SU-DHL-6 (cell line): ENCODE results near the gene TNS1.

Experiments
- H2AFZ ChIP-seq: fragments of 200-600 bp; sonication (generic); 2 replicates; pipeline ENCODE4 v1.6.1; 2014; ENCODE audit warnings: low read depth, mild to moderate bottlenecking, moderate library complexity, mixed read lengths, antibody characterized with exemption, low read length; ENCODE audit not compliant: severe bottlenecking
- H3F3A ChIP-seq: fragments of 200-600 bp; shearing (Covaris generic); 2 replicates; pipeline ENCODE4 v1.6.0; 2016; ENCODE audit warnings: antibody characterized with exemption, mild to moderate bottlenecking; ENCODE audit not compliant: insufficient read depth
- H3K27ac ChIP-seq: fragments of 200-600 bp; sonication (generic); 2 replicates; pipeline ENCODE4 v1.5.1; 2016; ENCODE audit warnings: low read depth, mild to moderate bottlenecking, low read length, moderate library complexity, mixed read lengths
- H3K27me3 ChIP-seq: fragments of 200-600 bp; sonication (generic), shearing (Covaris generic); 2 replicates; pipeline ENCODE4 v1.6.0; 2014; ENCODE audit warnings: mild to moderate bottlenecking, low read length
- H3K36me3 ChIP-seq: fragments of 200-600 bp; sonication (generic); 2 replicates; pipeline ENCODE4 v1.6.1; 2014; ENCODE audit warnings: mild to moderate bottlenecking, low read length, mixed read lengths
- H3K4me2 ChIP-seq: fragments of 300-600, 200-600 bp; shearing (Covaris generic), sonication (generic); 2 replicates; pipeline ENCODE4 v1.6.0; 2014; ENCODE audit warnings: low read length, low read depth, mild to moderate bottlenecking; ENCODE audit not compliant: poor library complexity, severe bottlenecking
- H3K4me3 ChIP-seq: fragments of 200-600 bp; sonication (generic); 2 replicates; pipeline ENCODE4 v1.5.1; 2014; ENCODE audit warnings: antibody characterized with exemption, low read length, mild to moderate bottlenecking, mixed read lengths; ENCODE audit not compliant: insufficient read depth, poor library complexity, severe bottlenecking
- H3K79me2 ChIP-seq: fragments of 200-600 bp; sonication (generic); 2 replicates; pipeline ENCODE4 v1.6.1; 2014; ENCODE audit warnings: mild to moderate bottlenecking, low read length, moderate library complexity; ENCODE audit not compliant: insufficient read depth
- H3K9ac ChIP-seq: fragments of 200-600 bp; sonication (generic); 2 replicates; pipeline ENCODE4 v1.7.0; 2014; ENCODE audit warnings: mild to moderate bottlenecking, low read length
- H3K9me2 ChIP-seq: fragments of 200-600 bp; sonication (generic); replicated peaks from 2 replicates; pipeline ENCODE4 v1.6.1; 2014; ENCODE audit warnings: low read length; ENCODE audit not compliant: insufficient read depth
- H3K9me3 ChIP-seq: fragments of 200-600 bp; sonication (generic); 2 replicates; pipeline ENCODE4 v1.6.1; 2014; ENCODE audit warnings: low read length, mixed read lengths; ENCODE audit not compliant: insufficient read depth
- H4K20me1 ChIP-seq: fragments of 200-600 bp; sonication (generic); 2 replicates; pipeline ENCODE4 v1.6.1; 2014; ENCODE audit warnings: low read depth, mild to moderate bottlenecking, antibody characterized with exemption, low read length, moderate library complexity, mixed read lengths
- EZH2phosphoT487 ChIP-seq: fragments of 200-600 bp; sonication (generic), shearing (Covaris generic); conservative IDR thresholded peaks from 2 replicates; pipeline ENCODE4 v1.6.1; 2018; ENCODE audit warnings: mild to moderate bottlenecking, antibody characterized with exemption, low read length, moderate library complexity, mixed read lengths
- TF ChIP-seq, protein P1 (sequence below): fragments of 200-600 bp; sonication (generic); IDR thresholded peaks from one replicate; pipeline ENCODE4 v1.5.1; 2017; ENCODE audit warnings: antibody characterized with exemption, mild to moderate bottlenecking, low read length, moderate library complexity; ENCODE audit not compliant: insufficient read depth, poor library complexity, severe bottlenecking

Gene TNS1

GRCh38 chr2:217880891-217881290, 121.9 kb downstream of the TNS1 start:
- Histone ChIP-seq H3K27ac (no peak overlapping the region), H3K36me3 (no peaks in the 10 kb centered on the region), H3K79me2 (no peaks in the 10 kb centered on the region), H3K9me2 (no peaks in the 10 kb centered on the region), H3K4me2 (no peak overlapping the region), H4K20me1 (no peaks in the 10 kb centered on the region), H3K27me3 (no peaks in the 10 kb centered on the region), H3K9me3 (no peaks in the 10 kb centered on the region), H3K9ac (no peak overlapping the region), H3F3A (no peaks in the 10 kb centered on the region), H3K4me3 (no peak overlapping the region), H2AFZ (no peak overlapping the region)
- TF ChIP-seq, protein P1, sequence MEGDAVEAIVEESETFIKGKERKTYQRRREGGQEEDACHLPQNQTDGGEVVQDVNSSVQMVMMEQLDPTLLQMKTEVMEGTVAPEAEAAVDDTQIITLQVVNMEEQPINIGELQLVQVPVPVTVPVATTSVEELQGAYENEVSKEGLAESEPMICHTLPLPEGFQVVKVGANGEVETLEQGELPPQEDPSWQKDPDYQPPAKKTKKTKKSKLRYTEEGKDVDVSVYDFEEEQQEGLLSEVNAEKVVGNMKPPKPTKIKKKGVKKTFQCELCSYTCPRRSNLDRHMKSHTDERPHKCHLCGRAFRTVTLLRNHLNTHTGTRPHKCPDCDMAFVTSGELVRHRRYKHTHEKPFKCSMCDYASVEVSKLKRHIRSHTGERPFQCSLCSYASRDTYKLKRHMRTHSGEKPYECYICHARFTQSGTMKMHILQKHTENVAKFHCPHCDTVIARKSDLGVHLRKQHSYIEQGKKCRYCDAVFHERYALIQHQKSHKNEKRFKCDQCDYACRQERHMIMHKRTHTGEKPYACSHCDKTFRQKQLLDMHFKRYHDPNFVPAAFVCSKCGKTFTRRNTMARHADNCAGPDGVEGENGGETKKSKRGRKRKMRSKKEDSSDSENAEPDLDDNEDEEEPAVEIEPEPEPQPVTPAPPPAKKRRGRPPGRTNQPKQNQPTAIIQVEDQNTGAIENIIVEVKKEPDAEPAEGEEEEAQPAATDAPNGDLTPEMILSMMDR = no peak
- no peak for TF ChIP-seq EZH2phosphoT487

DNA sequence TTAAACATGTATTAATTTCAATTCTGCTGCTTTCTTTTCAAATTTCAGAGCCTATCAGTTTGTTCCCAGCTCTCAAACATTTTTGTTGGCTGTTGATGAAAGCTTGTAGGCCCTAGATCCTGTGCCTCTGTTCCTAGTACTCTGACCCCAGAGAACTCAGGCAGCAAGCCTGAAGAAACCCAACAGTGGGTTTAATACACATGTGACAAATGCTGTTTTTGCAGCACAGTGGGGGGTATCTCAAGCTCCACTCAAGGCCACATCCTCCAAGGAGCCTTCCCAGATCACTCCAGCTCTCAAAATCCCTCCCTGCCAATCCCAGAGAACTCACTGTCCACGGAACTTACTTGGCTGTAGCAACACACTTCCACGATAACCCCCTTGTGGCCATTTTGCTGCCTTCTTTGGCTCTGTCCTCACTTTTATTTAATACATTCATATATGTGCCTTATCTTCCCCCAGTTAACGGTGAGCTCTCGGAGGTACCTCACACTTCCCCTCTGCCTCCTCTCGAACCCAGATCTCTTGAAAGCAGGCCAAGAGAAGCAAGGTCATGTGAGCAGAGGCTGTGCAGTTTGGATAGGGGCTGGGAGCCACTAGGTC, 122.4 kb downstream of the TNS1 start:
- H3K79me2 ChIP-seq = no peaks in the 10 kb centered on the region
- no peaks in the 10 kb centered on the region for H3K27me3 ChIP-seq
- H3K4me3 ChIP-seq = no peak overlapping the region
- H3K4me2 ChIP-seq = no peak overlapping the region
- H2AFZ ChIP-seq = no peak overlapping the region
- H3K9me3 ChIP-seq = no peaks in the 10 kb centered on the region
- H3K9me2 ChIP-seq = no peaks in the 10 kb centered on the region
- no peaks in the 10 kb centered on the region for H4K20me1 ChIP-seq
- H3K27ac ChIP-seq = no peak overlapping the region
- H3K36me3 ChIP-seq = no peaks in the 10 kb centered on the region
- H3F3A ChIP-seq = no peaks in the 10 kb centered on the region
- TF ChIP-seq EZH2phosphoT487 = no peak
- TF ChIP-seq, protein P1 = no peak
- no peak overlapping the region for H3K9ac ChIP-seq

DNA sequence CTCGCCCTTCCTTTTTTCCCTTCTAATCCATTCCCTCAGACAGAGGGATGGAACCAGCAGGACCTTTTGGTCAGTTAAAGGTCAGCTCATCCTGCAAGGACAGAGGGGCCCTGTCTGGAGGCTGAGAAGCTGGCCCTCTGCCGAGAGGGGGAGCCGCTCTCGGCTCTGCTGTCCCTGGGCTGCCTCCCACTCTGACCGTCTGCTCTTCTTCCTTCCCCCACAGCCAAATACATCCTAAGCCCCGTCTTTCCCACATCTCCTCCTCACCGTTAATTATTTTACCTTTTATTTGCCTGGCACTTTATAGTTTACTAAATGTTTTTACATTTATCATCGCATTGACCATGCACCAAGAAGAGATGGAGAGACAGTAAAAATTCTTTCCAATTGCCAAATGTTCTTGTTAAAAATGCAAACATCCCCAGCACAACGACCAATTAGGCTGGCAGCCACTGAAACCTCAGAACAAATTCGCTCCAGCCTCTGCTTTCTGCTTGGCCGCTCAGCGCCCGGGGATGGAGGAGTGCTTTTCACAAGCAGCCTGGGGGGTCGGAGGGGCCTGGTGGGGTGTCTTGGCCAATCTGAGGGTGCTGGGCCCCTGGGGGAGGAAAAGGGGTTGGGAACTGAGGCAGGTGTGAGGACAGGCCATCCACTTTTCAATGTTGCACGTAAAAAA, 123.7 kb downstream of the TNS1 start:
- Histone ChIP-seq H3K9me2 (no peaks in the 10 kb centered on the region), H3K36me3 (no peaks in the 10 kb centered on the region), H4K20me1 (no peaks in the 10 kb centered on the region), H3K4me2 (no peak overlapping the region), H3K4me3 (no peak overlapping the region), H3F3A (no peaks in the 10 kb centered on the region), H3K27me3 (no peaks in the 10 kb centered on the region), H3K9ac (no peak overlapping the region), H3K9me3 (no peaks in the 10 kb centered on the region), H2AFZ (no peak overlapping the region), H3K79me2 (no peaks in the 10 kb centered on the region), H3K27ac (no peak overlapping the region)
- TF ChIP-seq EZH2phosphoT487 = no peak
- TF ChIP-seq, protein P1 = no peak
